HepG2 (cell line): Measurements from ENCODE around the gene MTIF2. TPM values are rescaled to one million over a fixed set of nuclear protein-coding genes. Genes with fewer than 3 reads are reported as not detected.

Experiments used
- ATAC-seq: fragments of 200-7000 bp; cut with Tn5 transposase; 3 replicates; pipeline ENCODE4 v1.9.1; 2020; ENCODE audit warnings: mild to moderate bottlenecking, moderate library complexity
- BruUV-seq: library from RNA; stranded (reverse); fragments of 400-500 nt; replicated peaks from 2 replicates; lab custom pipeline; 2021; lab: Mats Ljungman, UMichigan
- CTCF ChIA-PET: fragments of 300-600 bp; formaldehyde crosslinking; extraction: SDS; loops from one replicate; lab custom pipeline; 2021; ENCODE audit warnings: low total read pairs, inconsistent platforms, low intra/inter-chr PET ratio; lab: Yijun Ruan, JAX
- POLR2A ChIA-PET: fragments of 350-600 bp; sonication (Branson Sonifier 250); formaldehyde crosslinking; loops from one replicate; lab custom pipeline; 2020; ENCODE audit warnings: antibody characterized with exemption, inconsistent platforms; lab: Yijun Ruan, JAX
- DNase-seq: peaks from one replicate; pipeline ENCODE4 v3.0.0-alpha.2; 2015; ENCODE audit warnings: low spot score
- FAIRE-seq: peaks from 3 replicates; lab custom pipeline; 2011; peaks lifted over from hg19 to GRCh38; lab: Jason Lieb, UNC
- H2AFZ ChIP-seq: one replicate; pipeline ENCODE4 v1.6.1; 2011; ENCODE audit warnings: low read length, inconsistent platforms
- H3K27ac ChIP-seq: fragments of 300-600 bp; 3 replicates; pipeline ENCODE4 v1.8.0; 2011; ENCODE audit warnings: mixed run types, mild to moderate bottlenecking, mixed read lengths, low read length, inconsistent platforms; ENCODE audit not compliant: insufficient read depth; ENCODE audit errors: extremely low read length
- H3K27me3 ChIP-seq, 2 experiments: fragments of 200-600 bp in 1 of 2; 2 replicates in 1 of 2; 3 replicates in 1 of 2; pipeline versions ENCODE4 v1.6.0 to v1.8.0; 2011; ENCODE audit warnings: low read length in 2 of 2, mild to moderate bottlenecking in 2 of 2, moderate library complexity in 2 of 2, inconsistent platforms in 1 of 2; ENCODE audit not compliant: insufficient read depth in 2 of 2, control insufficient read depth in 1 of 2
- H3K36me3 ChIP-seq, 2 experiments: fragments of 200-600 bp in 1 of 2; replicated peaks in 1 of 2; 2 replicates in 1 of 2; 3 replicates in 1 of 2; pipeline versions ENCODE4 v1.5.1 to v1.8.0; 2011; ENCODE audit warnings: low read length in 2 of 2, inconsistent platforms in 1 of 2; ENCODE audit not compliant: insufficient read depth in 2 of 2, control insufficient read depth in 1 of 2
- H3K4me1 ChIP-seq: 2 replicates; pipeline ENCODE4 v1.5.1; 2012; ENCODE audit warnings: low read length, inconsistent platforms; ENCODE audit not compliant: insufficient read depth
- H3K4me2 ChIP-seq: 2 replicates; pipeline ENCODE4 v1.6.0; 2011; ENCODE audit warnings: low read depth, low read length, inconsistent platforms
- H3K4me3 ChIP-seq, 3 experiments: fragments of 200-600 bp in 1 of 3; sonication (generic), shearing (Covaris generic) in 1 of 3; replicated peaks in 1 of 3; 2 replicates each; pipeline ENCODE4 v1.5.1; 2011 to 2016; ENCODE audit warnings: low read length in 3 of 3, inconsistent platforms in 2 of 3, low read depth in 2 of 3, mild to moderate bottlenecking in 2 of 3, control low read depth in 1 of 3, mixed read lengths in 1 of 3; ENCODE audit not compliant: insufficient read depth in 1 of 3
- H3K79me2 ChIP-seq: one replicate; pipeline ENCODE4 v1.6.1; 2011; ENCODE audit warnings: low read length, inconsistent platforms; ENCODE audit not compliant: insufficient read depth
- H3K9ac ChIP-seq: 2 replicates; pipeline ENCODE4 v1.6.0; 2011; ENCODE audit warnings: mild to moderate bottlenecking, low read depth, low read length, inconsistent platforms; ENCODE audit not compliant: insufficient read depth
- H3K9me3 ChIP-seq: 2 replicates; pipeline ENCODE4 v1.5.1; 2012; ENCODE audit warnings: mild to moderate bottlenecking, low read length
- H4K20me1 ChIP-seq: 2 replicates; pipeline ENCODE4 v1.6.0; 2011; ENCODE audit warnings: inconsistent platforms, mild to moderate bottlenecking, low read length, moderate library complexity; ENCODE audit not compliant: insufficient read depth
- FOXJ3 ChIP-seq: sonication (generic); formaldehyde crosslinking; IDR thresholded peaks from 2 replicates; pipeline ENCODE4 v1.4.0; 2020; ENCODE audit warnings: missing genetic modification reagents, mild to moderate bottlenecking, borderline replicate concordance
- MAFF ChIP-seq: IDR thresholded peaks from 2 replicates; pipeline ENCODE4 v1.6.1; 2011; ENCODE audit warnings: low read depth, low read length, improper control_type of control experiment
- MAFK ChIP-seq, 2 experiments: IDR thresholded peaks in 1 of 2; conservative IDR thresholded peaks in 1 of 2; 2 replicates each; pipeline ENCODE4 v1.6.1; 2011; ENCODE audit warnings: improper control_type of control experiment in 2 of 2, low read length in 2 of 2
- TAF1 ChIP-seq: sonication (generic); formaldehyde crosslinking; IDR thresholded peaks from 2 replicates; pipeline ENCODE4 v1.4.0; 2020; ENCODE audit warnings: missing genetic modification reagents
- TP53 ChIP-seq: sonication (generic); formaldehyde crosslinking; conservative IDR thresholded peaks from 2 replicates; pipeline ENCODE4 v1.4.0; 2020; ENCODE audit warnings: missing genetic modification reagents
- ZNF232 ChIP-seq: sonication (generic); formaldehyde crosslinking; IDR thresholded peaks from 2 replicates; pipeline ENCODE4 v1.4.0; 2020; ENCODE audit warnings: missing genetic modification reagents, borderline replicate concordance
- ZNF335 ChIP-seq: sonication (generic); formaldehyde crosslinking; IDR thresholded peaks from 2 replicates; pipeline ENCODE4 v1.4.0; 2020; ENCODE audit warnings: missing genetic modification reagents
- ZNF468 ChIP-seq: sonication (generic); formaldehyde crosslinking; IDR thresholded peaks from 2 replicates; pipeline ENCODE4 v1.8.0; 2022; ENCODE audit warnings: mild to moderate bottlenecking, moderate library complexity, missing genetic modification reagents
- ZNF552 ChIP-seq: sonication (generic); formaldehyde crosslinking; IDR thresholded peaks from 2 replicates; pipeline ENCODE4 v1.9.0; 2022; ENCODE audit warnings: missing genetic modification reagents, mild to moderate bottlenecking, borderline replicate concordance
- ZSCAN29 ChIP-seq: sonication (generic); formaldehyde crosslinking; conservative IDR thresholded peaks from 2 replicates; pipeline ENCODE4 v1.4.0; 2020; ENCODE audit warnings: mild to moderate bottlenecking, missing genetic modification reagents
- WGBS: methylation state at CpG from one replicate; pipeline ENCODE4 v1.1.6; 2017; ENCODE audit warnings: low lambda C conversion rate; 5-methylcytosine and 5-hydroxymethylcytosine counted together
- in situ Hi-C: cut with HindIII; loops from 2 replicates; pipeline ENCODE4 v1.10.0; 2017; ENCODE audit warnings: low pct_unique_long_range_greater_than_20kb; ENCODE audit not compliant: extremely low pct_ligation_motif_present
- intact Hi-C: fragments of 100-400 bp; cut with micrococcal nuclease; formaldehyde crosslinking; loops from one replicate; pipeline ENCODE4 v1.10.0; 2022; ENCODE audit not compliant: unreplicated experiment
- polyA plus RNA-seq, 8 experiments: library from polyadenylated mRNA; depleted of rRNA in 3 of 8; stranded (reverse) in 7 of 8; unstranded in 1 of 8; fragments of >200 nt; fragmentation: Illumina TruSeq in 4 of 8; extraction: Trizol in 4 of 8; gene quantifications; 2 replicates each; pipeline versions ENCODE4 v1.2.1 to v1.2.3, GENCODE V29; 2011 to 2016; ENCODE audit warnings: low read depth in 4 of 8, missing spikeins in 1 of 8, mixed read lengths in 1 of 8; ENCODE audit not compliant: insufficient read depth in 1 of 8
- total RNA-seq, 5 experiments: library from RNA; depleted of rRNA; stranded (reverse); fragments of >200 nt; fragmentation: Illumina TruSeq; extraction: Trizol; gene quantifications; 2 replicates each; pipeline ENCODE4 v1.2.3, GENCODE V29; 2016; ENCODE audit warnings: low read depth in 1 of 5
- TF ChIP-seq, protein P1 (sequence below): sonication (generic); formaldehyde crosslinking; IDR thresholded peaks from 2 replicates; pipeline ENCODE4 v1.9.0; 2021; ENCODE audit warnings: missing genetic modification reagents, mild to moderate bottlenecking, borderline replicate concordance
- TF ChIP-seq, protein P2 (sequence below): sonication (generic); formaldehyde crosslinking; IDR thresholded peaks from 2 replicates; pipeline ENCODE4 v1.4.0; 2020; ENCODE audit warnings: missing genetic modification reagents
- TF ChIP-seq, protein P3 (sequence below): sonication (generic); formaldehyde crosslinking; IDR thresholded peaks from 2 replicates; pipeline ENCODE4 v1.4.0; 2020; ENCODE audit warnings: missing genetic modification reagents

The MTIF2 gene
- total and polyA plus RNA-seq, 2 of the 13 experiments (the other 11 are each of a cell fraction or from before 2014, with no cell fraction given), result 32.1 to 92.1 TPM

DNA sequence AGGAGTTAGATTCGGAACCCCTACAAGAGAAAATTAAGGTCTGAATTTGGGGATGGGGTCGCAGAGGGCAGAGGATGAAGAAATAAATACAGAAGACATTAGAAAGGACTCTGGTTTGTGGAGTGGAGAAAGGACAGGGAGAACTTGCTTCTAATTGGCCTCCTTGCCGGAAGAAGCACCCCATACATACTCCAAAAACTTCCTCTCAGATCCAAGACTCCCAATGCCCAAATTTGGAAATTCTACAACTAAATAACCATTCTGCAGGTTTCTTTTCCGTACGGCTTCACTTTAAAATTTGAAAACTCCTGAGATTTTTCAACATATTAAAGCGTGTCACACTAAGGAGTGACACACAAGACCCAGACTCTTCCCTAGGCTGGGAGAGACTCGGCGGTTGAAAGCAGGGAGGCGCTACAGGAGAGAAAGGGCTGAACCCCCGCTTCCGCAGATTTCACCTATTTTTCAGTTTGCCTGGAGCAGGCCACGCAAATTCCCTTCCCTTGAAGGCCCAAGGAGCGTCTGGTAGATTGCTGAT, 37.4 kb downstream of the MTIF2 start (continued):
- TF ChIP-seq, protein P1, sequence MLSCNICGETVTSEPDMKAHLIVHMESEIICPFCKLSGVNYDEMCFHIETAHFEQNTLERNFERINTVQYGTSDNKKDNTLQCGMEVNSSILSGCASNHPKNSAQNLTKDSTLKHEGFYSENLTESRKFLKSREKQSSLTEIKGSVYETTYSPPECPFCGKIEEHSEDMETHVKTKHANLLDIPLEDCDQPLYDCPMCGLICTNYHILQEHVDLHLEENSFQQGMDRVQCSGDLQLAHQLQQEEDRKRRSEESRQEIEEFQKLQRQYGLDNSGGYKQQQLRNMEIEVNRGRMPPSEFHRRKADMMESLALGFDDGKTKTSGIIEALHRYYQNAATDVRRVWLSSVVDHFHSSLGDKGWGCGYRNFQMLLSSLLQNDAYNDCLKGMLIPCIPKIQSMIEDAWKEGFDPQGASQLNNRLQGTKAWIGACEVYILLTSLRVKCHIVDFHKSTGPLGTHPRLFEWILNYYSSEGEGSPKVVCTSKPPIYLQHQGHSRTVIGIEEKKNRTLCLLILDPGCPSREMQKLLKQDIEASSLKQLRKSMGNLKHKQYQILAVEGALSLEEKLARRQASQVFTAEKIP (CRISPR knock-in tag), result no peak
- TF ChIP-seq ZNF232 (CRISPR knock-in tag), result peak; percentile 43; the same call in 1 of the 2 replicates
- no peak for TF ChIP-seq FOXJ3 (CRISPR knock-in tag)
- TF ChIP-seq ZSCAN29, result no peak
- TF ChIP-seq ZNF468 (CRISPR knock-in tag), result no peak

DNA sequence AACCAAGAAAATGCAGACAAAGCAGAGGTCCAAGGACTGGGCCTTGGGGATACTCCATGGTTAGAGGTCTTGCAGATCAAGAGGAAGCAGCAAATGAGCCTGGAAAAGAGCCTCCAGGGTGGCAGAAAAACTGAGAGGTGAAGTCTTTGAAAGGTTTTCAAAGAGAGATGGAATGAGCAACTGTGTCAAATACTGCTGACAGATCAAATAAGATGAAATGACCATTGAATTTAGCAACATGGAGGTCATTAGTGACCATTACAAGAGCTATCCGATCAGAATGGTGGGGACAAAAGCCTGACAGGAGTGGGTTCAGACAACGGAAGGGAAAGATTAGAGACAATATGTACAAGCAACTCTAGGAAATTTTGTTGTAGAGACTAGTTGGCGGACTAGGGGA, 38.5 kb downstream of the MTIF2 start:
- Histone ChIP-seq H3K9ac (no peak overlapping the region), H3K27ac (no peak overlapping the region)
- CTCF ChIA-PET, result no interaction called here
- TF ChIP-seq, protein P2, sequence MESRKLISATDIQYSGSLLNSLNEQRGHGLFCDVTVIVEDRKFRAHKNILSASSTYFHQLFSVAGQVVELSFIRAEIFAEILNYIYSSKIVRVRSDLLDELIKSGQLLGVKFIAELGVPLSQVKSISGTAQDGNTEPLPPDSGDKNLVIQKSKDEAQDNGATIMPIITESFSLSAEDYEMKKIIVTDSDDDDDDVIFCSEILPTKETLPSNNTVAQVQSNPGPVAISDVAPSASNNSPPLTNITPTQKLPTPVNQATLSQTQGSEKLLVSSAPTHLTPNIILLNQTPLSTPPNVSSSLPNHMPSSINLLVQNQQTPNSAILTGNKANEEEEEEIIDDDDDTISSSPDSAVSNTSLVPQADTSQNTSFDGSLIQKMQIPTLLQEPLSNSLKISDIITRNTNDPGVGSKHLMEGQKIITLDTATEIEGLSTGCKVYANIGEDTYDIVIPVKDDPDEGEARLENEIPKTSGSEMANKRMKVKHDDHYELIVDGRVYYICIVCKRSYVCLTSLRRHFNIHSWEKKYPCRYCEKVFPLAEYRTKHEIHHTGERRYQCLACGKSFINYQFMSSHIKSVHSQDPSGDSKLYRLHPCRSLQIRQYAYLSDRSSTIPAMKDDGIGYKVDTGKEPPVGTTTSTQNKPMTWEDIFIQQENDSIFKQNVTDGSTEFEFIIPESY (CRISPR knock-in tag), result no peak
- TF ChIP-seq TP53 (CRISPR knock-in tag) (no peak), ZNF552 (CRISPR knock-in tag) (no peak), MAFF (peak; percentile 80), TAF1 (CRISPR knock-in tag) (no peak), MAFK (conservative IDR thresholded peaks at IDR 0.05 in 1 of 2, IDR thresholded peaks at IDR 0.05 in 1 of 2; ENCODE audit: low read length in 2 of 2) (peak; percentile 81 to 86), ZNF335 (CRISPR knock-in tag) (no peak)
- TF ChIP-seq, protein P3, sequence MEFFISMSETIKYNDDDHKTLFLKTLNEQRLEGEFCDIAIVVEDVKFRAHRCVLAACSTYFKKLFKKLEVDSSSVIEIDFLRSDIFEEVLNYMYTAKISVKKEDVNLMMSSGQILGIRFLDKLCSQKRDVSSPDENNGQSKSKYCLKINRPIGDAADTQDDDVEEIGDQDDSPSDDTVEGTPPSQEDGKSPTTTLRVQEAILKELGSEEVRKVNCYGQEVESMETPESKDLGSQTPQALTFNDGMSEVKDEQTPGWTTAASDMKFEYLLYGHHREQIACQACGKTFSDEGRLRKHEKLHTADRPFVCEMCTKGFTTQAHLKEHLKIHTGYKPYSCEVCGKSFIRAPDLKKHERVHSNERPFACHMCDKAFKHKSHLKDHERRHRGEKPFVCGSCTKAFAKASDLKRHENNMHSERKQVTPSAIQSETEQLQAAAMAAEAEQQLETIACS, result no peak
- TF ChIP-seq, all 625 proteins: peak for 2
- in situ Hi-C loops (loop anchor here (5.0 kb wide), 1 partner anchor 37 kb away; the partner anchor contains the start of gene MTIF2), intact Hi-C loops (loop anchor here (10.0 kb wide), 3 partner anchors 176 to 284 kb away; partner anchors contain the start of genes CCDC88A, CFAP36 and RTN4)
- Histone ChIP-seq H3K36me3 (peaks cover 4 to 15% of the 10 kb centered on the region in 2 experiments; a peak in 4 of 5 replicates), H3K4me1 (peaks cover 59% of the 10 kb centered on the region), H3K4me3 (no peak overlapping the region), H3K27me3 (no peaks in the 10 kb centered on the region; a peak in 1 of 5 replicates), H3K4me2 (peak overlapping the region; percentile 32; the same call in 1 of the 2 replicates), H3K79me2 (peaks cover 44% of the 10 kb centered on the region), H3K9me3 (no peaks in the 10 kb centered on the region), H2AFZ (no peak overlapping the region), H4K20me1 (peaks cover 13% of the 10 kb centered on the region; the same call in 1 of the 2 replicates)
- ATAC-seq, result no peak
- POLR2A ChIA-PET, result no interaction called here
- no peak for DNase-seq
- no peak for FAIRE-seq
- 98% methylated on average over 3 of the region's 3 CpGs for WGBS
- no TSS peak for BruUV-seq
